ENCODE results near the gene RBAK. TPM values are rescaled to one million over a fixed set of nuclear protein-coding genes. Genes with fewer than 3 reads are reported as not detected.

The RBAK gene
- total RNA-seq, 2 donors from 2014 or later = 18.5 to 18.8 TPM

- TF ChIP-seq CTCF (conservative IDR thresholded peaks at IDR 0.05) = no peak
- H3K9me3 ChIP-seq (ENCODE audit: control insufficient read depth, low read length) = peaks cover 18% of the 10 kb centered on the region
- DNase-seq = no peak
- Mint-ChIP-seq H3K36me3 (ENCODE audit: low read depth) (no peaks in the 10 kb centered on the region), H3K4me1 (no peaks in the 10 kb centered on the region), H3K9me3 (peaks cover 50% of the 10 kb centered on the region), H3K4me3 (no peak overlapping the region), H3K27ac (no peak overlapping the region), H3K27me3 (ENCODE audit: insufficient read depth) (peaks cover 7% of the 10 kb centered on the region)
- no peaks in the 10 kb centered on the region for H3K36me3 ChIP-seq (ENCODE audit: control insufficient read depth, insufficient read depth, low read length)
- WGBS, 2 experiments (ENCODE audit: insufficient coverage in 1 of 2, insufficient read length in 1 of 2) = 72 to 76% methylated on average over 3 to 5 of the region's 5 CpGs
- no peak overlapping the region for H3K9ac ChIP-seq (ENCODE audit: extremely low read depth, low read length, poor library complexity, severe bottlenecking)
- H3K27ac ChIP-seq (ENCODE audit: low read depth, low read length) = no peak overlapping the region
- H3K4me3 ChIP-seq (ENCODE audit: low read length) = no peak overlapping the region
- H3K4me1 ChIP-seq (ENCODE audit: control insufficient read depth, insufficient read depth, low read length) = no peaks in the 10 kb centered on the region
- H3K27me3 ChIP-seq (ENCODE audit: control insufficient read depth, insufficient read depth, low read length, poor library complexity, severe bottlenecking) = no peaks in the 10 kb centered on the region
Observed at GRCh38 chr7:5093948-5094347, 48.3 kb downstream of the RBAK start.

GRCh38 chr7:5094641-5095040 lies 49.0 kb downstream of the RBAK start:
- Mint-ChIP-seq H3K9me3 (peaks cover 54% of the 10 kb centered on the region), H3K4me3 (no peak overlapping the region), H3K27ac (no peak overlapping the region), H3K4me1 (no peaks in the 10 kb centered on the region), H3K36me3 (ENCODE audit: low read depth) (no peaks in the 10 kb centered on the region), H3K27me3 (ENCODE audit: insufficient read depth) (peaks cover 7% of the 10 kb centered on the region)
- no peak overlapping the region for H3K27ac ChIP-seq (ENCODE audit: low read depth, low read length)
- H3K4me1 ChIP-seq (ENCODE audit: control insufficient read depth, insufficient read depth, low read length) = no peaks in the 10 kb centered on the region
- H3K36me3 ChIP-seq (ENCODE audit: control insufficient read depth, insufficient read depth, low read length) = no peaks in the 10 kb centered on the region
- H3K27me3 ChIP-seq (ENCODE audit: control insufficient read depth, insufficient read depth, low read length, poor library complexity, severe bottlenecking) = no peaks in the 10 kb centered on the region
- 90% methylated on average over 2 of the region's 2 CpGs; no CpG with 5 or more reads in 1 of the 2 experiments for WGBS, 2 experiments (ENCODE audit: insufficient coverage in 1 of 2, insufficient read length in 1 of 2)
- H3K4me3 ChIP-seq (ENCODE audit: low read length) = no peak overlapping the region
- no peak for DNase-seq
- no peak overlapping the region for H3K9ac ChIP-seq (ENCODE audit: extremely low read depth, low read length, poor library complexity, severe bottlenecking)
- no peak for TF ChIP-seq CTCF (conservative IDR thresholded peaks at IDR 0.05)
- peaks cover 23% of the 10 kb centered on the region for H3K9me3 ChIP-seq (ENCODE audit: control insufficient read depth, low read length)

GRCh38 chr7:5116359-5116758 lies 70.7 kb downstream of the RBAK start:
- DNase-seq = no peak
- Histone ChIP-seq H3K27ac (ENCODE audit: low read depth, low read length) (no peak overlapping the region), H3K9ac (ENCODE audit: extremely low read depth, low read length, poor library complexity, severe bottlenecking) (no peak overlapping the region), H3K4me1 (ENCODE audit: control insufficient read depth, insufficient read depth, low read length) (no peaks in the 10 kb centered on the region), H3K36me3 (ENCODE audit: control insufficient read depth, insufficient read depth, low read length) (no peaks in the 10 kb centered on the region), H3K4me3 (ENCODE audit: low read length) (no peak overlapping the region), H3K27me3 (ENCODE audit: control insufficient read depth, insufficient read depth, low read length, poor library complexity, severe bottlenecking) (no peaks in the 10 kb centered on the region), H3K9me3 (ENCODE audit: control insufficient read depth, low read length) (no peaks in the 10 kb centered on the region)
- Mint-ChIP-seq H3K36me3 (ENCODE audit: low read depth) (no peaks in the 10 kb centered on the region), H3K4me1 (no peaks in the 10 kb centered on the region), H3K27me3 (ENCODE audit: insufficient read depth) (peaks cover 9% of the 10 kb centered on the region), H3K9me3 (peaks cover 5% of the 10 kb centered on the region), H3K27ac (no peak overlapping the region), H3K4me3 (no peak overlapping the region)
- no peak for TF ChIP-seq CTCF (conservative IDR thresholded peaks at IDR 0.05)
- 64 to 82% methylated on average over 3 to 7 of the region's 7 CpGs for WGBS, 2 experiments (ENCODE audit: insufficient coverage in 1 of 2, insufficient read length in 1 of 2)

Data from endodermal cell (in vitro differentiated cells).